GM19452 (cell line): Measurements from ENCODE around the gene COX7C.
"Not testable (repeated sequence)": the region's sequence is repeated elsewhere in the genome, so short reads cannot be mapped to it uniquely, and the experiment has no call there.

Experiments used
- ATAC-seq: cut with Tn5 transposase; IDR thresholded peaks from one replicate; pipeline ENCODE4 v1.9.1; 2021; ENCODE audit not compliant: unreplicated experiment

The COX7C gene

DNA sequence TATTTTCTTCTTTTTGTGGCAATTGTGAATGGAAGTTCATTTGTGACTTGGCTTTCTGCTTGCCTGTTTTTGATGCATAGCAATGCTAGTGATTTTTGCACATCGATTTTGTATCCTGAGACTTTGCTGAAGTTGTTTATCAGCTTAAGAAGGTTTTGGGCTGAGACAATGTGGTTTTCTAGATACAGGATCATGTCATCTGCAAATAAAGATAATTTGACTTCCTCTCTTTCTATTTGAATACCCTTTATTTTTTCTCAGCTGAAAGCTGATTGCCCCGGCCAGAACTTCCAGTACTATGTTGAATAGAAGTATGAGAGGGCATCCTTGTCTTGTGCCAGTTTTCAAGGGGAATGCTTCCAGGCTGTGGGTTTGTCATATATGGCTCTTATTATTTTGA, 43.0 kb downstream of the COX7C start:
- not testable (repeated sequence) for ATAC-seq

- no peak for ATAC-seq
These were observed 46.4 kb downstream of the COX7C start for GRCh38 chr5:86664173-86664572.

GRCh38 chr5:86665984-86666760, 48.4 kb downstream of the COX7C start:
- no peak for ATAC-seq

GRCh38 chr5:86666981-86667380, 49.2 kb downstream of the COX7C start:
- no peak for ATAC-seq
